Stimulated activated CD8-positive, alpha-beta memory T cell treated with anti-CD3 and anti-CD28 coated beads, Interleukin-4, amount 100 ng/mL, for 48 hours (primary cell): Measurements from ENCODE around the gene MRPL23.

Experiments
- DNase-seq: peaks from one replicate; pipeline ENCODE4 v3.0.0-alpha.2; 2020

The MRPL23 gene

DNA sequence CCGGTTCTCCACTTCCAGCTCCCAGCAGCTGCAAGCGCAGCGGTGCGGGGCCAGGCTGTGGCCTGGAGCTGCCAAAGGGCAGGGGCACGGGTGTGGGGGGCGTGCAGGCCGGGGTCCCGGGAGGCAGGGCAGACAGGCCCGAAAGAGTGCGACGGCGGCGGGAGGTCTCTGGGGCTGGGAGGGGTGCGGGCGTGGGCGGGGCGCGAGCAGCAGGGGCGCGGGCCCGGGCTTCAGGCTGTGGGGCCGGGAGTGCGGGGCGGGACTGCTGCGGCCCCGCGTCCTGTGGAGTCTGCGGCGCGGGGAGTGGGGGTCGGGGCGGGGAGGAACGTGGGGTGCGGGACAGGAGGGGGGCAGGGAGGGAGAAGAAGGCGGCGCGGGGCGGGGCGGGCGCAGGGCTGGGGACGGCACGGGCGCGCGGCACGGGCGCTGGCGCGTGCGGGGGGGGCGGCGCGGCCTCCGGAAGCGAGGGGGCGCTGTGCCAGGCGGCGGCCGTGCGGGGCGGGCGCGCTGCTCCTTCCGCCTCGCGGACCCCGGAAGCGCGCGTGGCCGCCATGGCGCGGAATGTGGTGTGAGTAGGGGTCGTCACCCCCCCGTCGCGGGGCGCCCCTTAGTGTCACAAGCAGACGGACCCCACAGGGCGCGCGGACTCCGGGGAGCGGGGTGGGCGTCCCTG is at the start of gene MRPL23:
Gene MRPL23, plus strand, starts transcription at position 521 of the 673 bp plus-strand sequence. Its CDS starts 31 bp downstream, at position 552.
- peak; percentile 52 for DNase-seq

DNA sequence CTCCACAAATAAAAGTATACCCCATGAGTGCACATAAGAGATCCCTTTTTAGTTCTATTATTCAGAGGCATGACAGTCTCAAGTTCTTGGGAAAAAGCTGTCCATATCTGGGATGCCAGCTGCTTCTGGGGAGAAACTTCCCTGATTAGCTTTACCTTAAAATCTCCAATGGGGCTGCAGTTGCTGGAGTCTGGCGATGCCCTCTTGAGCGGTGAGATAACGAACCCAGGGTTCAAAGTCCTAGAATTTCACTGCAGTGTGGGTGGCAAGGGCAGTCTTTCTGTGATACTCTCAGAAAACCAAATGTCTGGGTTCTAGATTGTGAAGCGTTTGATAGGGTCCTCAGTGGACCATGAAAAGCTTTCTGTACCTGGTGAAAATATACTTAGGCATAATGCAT is 48.0 kb upstream of the MRPL23 start:
- DNase-seq: no peak

DNA sequence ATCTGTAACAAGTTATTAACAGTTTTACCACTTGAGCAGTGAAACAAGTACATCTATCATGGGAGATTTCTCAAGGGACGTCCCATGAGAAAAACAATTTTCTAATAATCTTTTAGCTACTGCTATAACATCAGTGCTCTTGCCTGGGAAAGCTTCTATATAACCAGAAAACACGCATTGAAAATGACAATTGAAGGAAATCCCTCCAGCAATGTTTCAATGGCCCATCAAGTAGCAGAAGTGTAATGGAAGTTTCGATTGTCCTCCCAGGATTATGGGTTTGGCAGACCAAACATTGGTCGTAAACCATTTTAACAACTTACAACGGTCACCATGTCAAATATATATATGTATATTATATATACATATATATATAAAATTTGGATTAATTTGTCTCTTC is 47.4 kb upstream of the MRPL23 start:
- DNase-seq: no peak

DNA sequence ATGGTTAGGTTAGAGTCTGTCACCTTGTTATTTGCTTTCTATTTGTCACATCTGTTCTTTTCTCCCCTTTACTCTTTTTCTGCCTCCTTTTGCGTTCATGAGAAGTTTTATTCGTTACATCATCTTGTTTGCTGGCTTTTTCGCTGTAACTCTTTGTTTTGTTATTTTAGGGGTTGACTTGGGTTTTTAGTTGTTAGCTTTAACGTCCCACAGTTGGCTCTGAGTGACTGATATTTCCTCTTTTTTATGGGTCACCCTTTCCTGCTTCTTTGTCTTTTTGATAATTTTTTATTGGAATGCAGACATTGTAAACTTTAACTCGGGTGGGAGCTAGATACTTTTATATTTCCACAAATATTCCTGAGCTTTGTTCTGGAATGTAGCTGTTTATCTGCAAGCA is 41.0 kb upstream of the MRPL23 start:
- DNase-seq: no peak

DNA sequence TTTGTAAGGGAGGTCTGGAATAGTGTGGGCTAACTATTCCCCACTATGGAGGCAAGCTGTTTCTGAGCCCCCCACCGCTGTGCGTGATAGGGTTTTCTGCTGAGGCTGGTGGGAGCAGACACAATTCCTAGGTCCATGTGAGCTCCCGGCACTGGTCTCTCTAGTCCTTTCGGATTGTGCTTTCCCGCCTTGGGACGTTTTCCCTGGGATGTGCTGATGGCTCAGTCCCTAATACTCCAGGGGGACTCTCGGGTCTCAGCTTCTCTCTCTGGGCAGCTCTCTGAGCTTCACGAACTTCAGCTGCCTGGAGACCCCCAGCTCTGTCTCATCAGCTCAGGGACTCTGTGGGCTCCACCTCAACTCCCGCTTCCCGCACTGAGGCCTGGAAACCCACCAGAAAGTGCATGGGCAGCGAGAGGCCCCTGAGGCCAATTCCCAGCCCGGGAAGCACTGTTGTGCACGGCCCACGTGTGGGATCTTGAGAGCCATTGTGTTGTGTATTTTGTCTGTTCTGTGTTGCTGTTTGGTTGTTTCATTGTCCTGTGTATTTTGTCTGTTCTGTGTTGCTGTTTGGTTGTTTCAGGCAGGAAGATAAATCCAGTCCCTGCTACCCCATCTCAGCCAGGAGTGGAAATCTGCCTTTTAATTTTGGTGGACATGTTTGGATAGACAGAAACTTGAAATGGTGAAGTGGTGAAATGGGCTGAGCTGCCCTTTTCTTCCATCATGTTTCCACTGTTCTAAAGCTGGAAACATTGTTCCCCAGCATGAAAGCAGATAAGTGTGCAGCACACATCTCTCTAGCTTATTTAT is 40.3 kb upstream of the MRPL23 start:
- no peak for DNase-seq

DNA sequence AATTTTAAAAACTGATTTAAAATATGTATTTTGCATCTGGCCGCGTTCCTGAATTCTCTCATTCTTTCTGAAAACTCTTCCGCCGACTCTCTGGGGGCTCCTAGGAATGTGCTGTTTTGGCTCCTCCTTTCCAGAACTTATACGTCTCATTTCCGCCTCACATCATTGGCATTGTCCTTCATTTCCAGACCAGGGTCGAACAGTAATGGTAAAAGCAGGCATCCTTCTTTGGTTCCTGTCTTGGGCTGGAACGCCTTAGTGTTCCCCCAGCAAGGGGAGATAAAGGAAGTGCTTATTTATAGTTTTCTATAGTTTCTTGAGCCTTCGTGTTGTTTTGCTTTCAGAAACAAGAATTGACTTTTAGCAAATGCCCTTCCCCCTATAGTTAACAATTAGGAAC is 38.5 kb upstream of the MRPL23 start:
- DNase-seq: no peak

DNA sequence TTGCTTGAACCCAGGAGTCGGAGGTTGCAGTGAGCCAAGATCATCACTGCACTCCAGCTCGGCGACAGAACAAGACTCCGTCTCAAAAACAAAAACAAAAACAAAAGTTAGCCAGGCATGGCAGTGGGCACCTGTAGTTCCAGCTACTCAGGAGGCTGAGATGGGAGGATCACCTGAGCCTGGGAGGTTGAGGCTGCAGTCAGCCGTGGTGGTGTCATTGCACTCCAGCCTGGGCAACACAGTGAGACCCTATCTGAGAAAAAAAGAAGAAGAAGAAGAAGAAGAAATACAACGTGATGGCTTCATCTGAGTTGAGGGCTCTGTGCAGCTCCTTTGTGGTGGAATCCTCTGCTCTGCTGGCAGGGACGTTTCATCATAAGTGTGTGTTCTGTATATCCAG is 37.6 kb upstream of the MRPL23 start:
- DNase-seq: no peak

DNA sequence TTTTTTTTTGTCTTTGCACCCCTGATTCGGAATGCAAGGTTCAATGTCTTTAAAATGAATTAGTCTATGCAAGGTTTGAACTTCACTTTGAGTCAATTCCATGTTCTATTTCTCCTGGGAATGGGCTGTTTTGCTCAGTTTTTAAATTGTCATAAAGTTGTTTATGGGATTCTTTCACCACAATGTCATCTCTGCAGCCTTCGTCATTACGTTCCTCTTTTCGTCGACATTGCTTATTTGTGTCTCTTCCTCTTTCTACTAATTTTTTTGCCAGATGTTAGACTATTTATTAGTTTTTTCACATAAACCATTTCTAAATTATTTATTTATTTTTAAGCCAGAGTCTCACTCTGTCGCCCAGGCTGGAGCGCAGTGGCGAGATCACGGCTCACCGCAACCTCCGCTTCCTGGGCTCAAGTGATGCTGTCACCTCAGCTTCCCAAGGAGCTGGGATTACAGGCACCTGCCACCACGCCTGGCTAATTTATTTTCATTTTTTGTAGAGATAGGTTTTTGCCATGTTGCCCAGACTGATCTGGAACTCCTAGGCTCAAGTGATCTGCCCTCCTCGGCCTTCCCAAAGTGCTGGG is 34.7 kb upstream of the MRPL23 start:
- no peak for DNase-seq

DNA sequence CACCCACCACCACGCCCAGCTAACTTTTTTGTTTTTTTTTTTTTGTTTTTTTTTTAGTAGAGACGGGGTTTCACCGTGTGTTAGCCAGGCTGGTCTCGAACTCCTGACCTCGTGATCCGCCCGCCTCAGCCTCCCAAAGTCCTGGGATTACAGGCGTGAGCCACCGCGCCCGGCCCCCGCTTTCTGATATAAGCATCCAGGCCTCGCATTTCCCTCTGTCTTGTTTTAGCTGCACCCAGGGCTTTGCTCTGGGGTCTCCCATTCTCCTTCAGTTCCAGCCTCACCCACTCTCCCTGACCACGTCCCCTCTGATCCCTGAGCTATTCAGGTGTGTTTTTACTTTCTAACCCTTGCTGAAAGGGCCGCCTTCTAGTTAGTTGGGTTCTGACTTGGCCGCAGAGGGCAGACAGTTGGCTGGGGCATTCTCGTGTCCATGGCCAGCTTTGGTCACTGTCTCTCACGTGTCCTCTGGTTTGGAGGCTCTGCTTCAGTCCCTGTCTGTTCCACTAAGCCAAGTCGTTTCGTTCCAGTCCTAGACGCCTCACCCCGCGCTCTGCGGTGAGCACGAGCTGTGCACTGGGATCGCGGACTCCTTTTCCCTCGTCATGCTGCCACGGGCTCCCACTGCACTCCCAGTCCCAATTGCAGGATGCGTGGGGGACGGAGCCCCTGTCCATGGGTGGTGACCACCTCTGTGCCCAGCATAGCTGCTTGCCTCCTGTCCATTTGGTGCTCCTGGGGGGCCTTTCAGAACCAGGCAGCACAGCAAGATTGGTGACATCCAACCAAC is 33.7 kb upstream of the MRPL23 start:
- DNase-seq: no peak

DNA sequence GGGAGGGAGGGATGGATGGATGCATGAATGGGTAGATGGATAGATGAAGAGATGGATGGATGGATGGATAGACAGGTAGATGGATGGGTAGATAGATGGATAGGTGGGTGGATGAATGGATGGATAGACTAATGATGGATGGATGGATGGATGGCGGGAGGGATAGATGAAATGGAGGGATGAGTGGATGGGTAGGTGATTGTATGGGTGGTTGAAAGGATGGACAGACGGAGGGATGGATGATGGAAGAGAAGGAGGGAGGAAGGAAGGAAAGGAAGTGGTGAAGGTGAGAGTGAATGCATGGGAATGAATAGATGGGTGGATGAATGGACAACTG is 31.4 kb upstream of the MRPL23 start:
- DNase-seq: no peak

DNA sequence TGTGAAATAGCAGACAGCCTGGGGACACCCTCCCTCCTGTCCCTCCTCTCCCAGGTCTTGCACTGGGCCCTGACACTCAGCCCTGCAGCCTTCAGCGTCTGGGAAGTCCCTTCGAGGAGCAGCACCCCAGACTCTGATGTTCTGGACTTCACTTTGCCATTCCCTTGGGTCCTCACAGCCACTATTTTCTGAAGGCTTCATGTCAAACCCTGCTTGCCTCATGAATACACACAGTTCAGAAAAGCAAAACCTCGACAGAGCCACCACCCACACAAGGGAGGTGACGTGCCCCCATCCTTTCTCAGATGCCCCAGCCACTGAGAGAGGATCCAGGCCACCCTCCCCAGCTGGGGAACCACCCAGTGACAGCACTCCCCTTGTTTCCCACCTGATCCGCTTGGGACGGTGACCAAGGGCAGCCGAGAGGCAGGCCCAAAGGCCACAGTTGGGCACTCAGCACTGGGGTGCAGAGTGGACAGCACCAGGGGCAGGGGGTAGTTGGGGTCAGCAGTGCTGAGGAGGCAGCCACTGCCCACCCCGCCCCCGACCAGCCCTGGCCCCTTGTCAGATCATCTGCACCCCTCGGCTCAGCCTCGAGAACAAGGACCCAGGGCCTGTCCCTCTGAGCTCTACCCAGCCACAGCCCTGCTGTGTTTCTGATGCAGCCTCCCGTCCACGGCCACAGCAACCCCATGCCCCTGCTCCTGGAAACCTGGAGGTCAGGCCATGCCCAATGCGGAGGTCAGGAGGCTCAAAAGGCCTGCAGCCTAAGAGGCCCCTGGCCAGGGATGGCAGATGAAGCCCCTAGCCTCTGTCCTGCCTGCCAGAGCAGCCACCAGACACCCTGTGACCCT is 30.8 kb upstream of the MRPL23 start:
- no peak for DNase-seq

DNA sequence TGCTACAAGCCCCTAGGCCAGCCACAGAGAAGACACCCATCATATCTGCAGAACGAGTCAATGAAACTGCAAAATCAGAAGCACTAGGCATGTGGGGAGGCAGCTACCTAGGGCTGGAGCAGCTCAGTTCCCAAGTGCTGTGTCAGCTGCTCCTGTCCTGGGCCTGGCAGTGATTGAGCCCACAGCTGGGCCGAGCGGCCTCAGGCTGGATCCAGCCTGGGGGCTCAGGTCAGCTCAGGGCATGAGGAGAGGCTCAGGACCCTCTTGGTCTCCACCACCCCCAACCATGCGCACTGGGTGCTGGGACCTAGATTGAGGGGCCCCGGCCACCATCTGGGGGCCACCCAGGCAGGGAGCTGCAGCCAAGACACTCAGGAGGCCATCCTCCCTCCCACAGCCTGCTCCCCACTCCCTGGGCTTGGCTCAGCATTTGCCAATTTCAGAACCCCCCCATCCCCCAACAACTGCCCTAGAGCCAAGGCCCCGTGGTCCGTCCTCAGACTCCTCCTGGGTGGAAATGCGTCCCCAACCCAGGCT is 30.1 kb upstream of the MRPL23 start:
- DNase-seq: no peak

DNA sequence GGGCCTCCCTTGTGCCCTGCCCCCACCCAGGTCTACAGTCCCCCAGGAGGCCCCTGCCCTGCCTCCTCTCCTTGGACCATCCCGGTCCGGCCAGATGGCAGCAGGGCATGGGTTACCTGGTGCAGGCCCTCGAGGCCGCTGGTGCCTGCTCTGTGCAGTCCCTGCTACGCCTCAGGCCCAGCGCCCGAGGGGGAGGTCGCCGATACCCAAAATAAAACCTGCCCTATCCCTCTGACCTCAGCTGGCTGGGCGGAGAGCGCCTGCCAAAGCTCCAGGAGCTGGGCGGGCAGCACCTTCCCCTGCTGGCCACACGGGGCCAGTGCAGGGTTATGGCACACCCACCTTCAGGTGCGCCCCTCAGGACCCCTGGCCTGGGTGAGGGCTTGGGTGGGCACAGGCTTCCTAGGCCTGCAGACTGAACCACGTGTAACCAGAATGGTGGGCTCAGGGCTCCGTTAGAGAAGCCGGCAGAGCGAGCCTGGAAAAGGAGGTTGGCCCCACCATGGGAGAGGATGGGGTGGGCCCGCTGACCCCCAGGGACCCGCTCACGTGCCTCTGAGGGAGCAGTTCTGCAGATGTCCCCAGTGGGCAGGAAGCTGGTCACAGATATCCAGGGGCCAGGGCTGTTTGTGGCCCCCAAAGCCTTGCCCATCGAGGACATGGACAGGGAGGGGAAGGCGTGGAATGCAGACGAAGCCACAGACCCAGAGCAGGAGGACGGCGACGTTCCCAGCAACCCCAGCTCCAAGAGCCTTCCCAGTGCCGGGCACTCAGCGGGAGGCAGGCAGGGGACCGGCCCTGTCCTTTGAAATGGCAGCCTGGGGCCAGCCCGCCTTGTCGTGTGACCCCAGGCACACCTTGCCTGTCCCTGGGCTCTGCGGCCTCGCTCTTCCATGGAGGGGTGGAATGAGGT is 29.4 kb upstream of the MRPL23 start:
- DNase-seq: no peak

DNA sequence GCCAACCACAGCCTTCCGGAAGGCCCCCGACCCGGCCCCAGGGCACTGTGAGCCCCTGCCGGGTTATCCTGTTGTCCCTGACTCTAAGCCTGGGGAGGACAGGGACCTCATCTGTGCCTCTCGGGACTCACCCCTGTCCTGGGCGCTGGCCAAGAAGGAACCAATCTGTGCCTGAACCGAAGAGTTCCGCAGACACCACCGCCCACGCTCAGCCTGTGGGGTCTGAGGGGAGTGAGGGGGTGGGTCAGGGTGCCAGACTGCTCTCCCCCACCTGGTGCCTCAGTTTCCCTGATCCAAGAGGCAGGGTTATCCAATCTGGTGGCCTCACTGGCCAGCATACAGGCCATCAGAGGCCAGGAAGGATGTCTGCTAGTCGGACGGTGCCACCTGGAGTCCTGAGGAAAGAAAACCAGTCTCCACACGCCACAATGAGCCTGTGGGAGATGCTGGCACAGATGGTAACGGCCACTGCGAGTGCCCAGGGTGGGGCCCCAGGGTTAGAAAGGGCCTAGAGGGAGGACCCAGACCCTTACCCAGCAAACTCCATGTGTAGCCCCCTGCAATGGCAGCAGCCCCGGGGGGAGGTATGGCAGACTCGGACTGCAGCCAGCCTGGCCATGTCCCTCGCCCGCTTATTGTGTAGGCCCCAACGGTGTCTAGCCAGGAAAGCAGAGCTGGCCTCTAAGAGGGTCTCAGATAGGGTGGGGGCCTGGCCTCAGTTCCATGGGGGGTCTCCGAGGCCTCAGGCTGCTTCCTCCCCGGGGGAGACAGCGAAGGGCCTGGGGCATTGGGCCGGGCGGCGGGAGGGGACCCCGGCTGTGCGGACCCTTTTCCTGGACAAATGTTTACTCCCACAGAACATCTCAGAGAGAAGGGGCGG is 28.5 kb upstream of the MRPL23 start:
- no peak for DNase-seq

DNA sequence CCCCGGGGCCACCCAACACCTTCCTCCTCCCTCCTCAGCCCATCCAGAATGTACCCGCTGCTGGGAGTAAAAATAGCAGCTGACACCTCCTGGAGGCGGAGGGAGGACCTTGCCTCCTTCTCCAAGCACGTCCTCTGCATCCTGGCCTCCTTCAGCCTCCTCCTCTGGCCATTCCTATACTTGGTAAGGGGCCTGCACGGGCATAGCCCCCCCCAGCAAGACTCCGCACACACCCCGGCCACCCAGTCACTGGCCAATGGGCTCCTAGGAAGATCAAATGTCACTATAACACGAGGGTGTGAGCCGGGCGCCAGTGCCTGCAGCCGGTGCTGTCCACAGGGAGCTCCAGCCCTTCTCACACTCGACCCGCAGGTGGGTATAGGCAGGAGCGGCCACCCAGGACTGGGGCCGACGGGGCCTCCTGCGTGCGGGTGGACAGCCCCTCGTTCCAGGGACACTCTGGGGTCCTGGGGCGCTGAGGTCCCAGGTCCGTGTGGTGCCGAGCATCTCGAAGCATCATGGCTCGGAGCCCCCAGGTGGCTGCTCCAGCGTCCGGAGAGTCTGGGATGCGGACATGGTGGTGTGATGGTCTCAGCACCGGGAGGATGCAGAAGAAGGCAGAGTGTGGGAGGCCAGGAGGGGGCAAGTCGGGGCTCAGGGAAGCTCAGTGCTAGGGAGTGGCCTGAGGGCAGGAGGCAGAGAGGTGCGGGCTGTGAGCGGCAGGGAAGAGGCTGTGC is 27.6 kb upstream of the MRPL23 start, which contains the start of gene TNNT3:
Gene TNNT3, plus strand, starts transcription at position 313 of the 737 bp plus-strand sequence. CDS start 3,172 bp downstream, outside the sequence.
- DNase-seq: no peak

DNA sequence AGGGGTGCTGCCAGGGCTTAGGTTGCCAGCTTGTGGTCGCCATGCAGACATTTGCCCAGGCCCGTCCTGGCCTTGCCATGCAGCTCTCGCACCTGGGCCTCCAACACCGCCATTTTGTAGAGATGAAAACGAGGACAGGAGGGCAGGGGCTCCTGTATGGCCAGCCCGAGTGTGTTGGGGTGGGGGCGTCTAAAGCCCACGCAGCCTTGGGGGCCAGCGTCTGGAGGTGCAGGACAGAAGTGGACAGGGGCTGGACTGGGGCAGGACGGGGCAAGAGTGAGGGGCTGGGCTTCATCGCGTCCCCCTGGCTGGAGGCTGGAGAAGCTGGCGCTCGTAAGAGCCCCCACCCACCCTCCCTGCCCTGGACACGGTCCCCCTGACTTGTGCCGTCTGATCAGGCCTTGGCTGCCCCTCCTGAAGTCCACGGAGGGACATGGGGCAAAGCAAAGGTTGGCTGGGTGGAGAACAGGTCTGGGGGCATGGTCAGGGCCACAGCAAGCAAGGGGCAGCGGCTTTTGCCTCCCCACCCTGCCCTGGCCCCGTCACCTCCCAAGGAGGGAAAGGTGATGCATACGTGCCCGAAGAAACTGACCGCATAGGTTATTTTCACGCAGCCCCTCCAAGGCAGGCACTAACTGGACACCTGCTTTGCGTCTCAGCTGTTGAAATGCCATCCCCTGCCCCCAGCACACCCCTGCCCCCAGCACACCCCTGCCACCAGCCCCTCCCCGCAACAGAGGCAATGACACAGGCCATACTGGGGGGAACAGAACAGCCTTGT is 26.8 kb upstream of the MRPL23 start:
- DNase-seq: no peak

DNA sequence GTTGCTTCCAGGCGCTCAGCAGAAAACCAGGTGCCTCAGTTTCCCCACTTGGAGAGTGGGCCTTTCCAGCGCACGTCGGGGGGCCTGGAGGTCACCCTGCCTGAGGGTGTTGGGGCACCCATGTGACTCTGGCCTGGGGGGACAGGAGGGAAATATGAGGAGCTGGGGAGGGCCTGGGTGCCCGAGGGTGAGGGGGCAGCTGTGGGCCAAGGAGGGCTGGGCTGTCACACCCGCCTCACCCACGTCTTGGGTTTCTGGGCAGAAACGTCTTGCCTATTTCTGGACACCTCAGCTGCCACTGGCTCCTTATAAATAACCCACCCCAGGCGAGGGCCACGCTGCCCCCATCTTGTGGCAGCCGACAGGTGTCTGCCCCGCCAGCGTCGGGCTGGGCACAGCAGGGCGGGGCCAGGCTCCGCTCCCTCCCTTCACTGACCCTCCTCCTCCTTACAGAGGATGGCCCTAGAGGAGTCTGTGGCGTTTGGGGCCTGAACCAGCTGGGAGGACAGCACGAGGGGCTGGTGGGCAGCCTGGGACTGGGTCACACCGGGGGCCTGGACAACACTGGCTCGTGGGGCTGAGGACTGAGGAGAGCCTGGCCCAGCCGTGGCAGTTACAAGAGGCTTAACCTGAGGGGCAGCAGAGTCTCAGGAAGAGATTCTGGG is 26.1 kb upstream of the MRPL23 start:
- DNase-seq: no peak
